Cardiac fibroblast (primary cell): ENCODE results near the gene TCFL5.

ENCODE experiments used
- DNase-seq, 2 donors: peaks; one replicate each; pipeline versions ENCODE4 v3.0.0 to v3.0.0-alpha.2; 2010; ENCODE audit warnings: low read depth in 2 of 2
- H3K4me3 ChIP-seq, 2 donors: replicated peaks in 1 of 2; 1 replicate in 1 of 2; 2 replicates in 1 of 2; pipeline ENCODE4 v1.5.1; 2011; ENCODE audit warnings: low read depth in 2 of 2, low read length in 2 of 2, mild to moderate bottlenecking in 2 of 2, moderate library complexity in 1 of 2
- TF ChIP-seq, protein P1 (sequence below): IDR thresholded peaks from one replicate; pipeline ENCODE4 v1.5.1; 2011; ENCODE audit warnings: low read depth, mild to moderate bottlenecking, low read length, inconsistent platforms

Gene TCFL5

DNA sequence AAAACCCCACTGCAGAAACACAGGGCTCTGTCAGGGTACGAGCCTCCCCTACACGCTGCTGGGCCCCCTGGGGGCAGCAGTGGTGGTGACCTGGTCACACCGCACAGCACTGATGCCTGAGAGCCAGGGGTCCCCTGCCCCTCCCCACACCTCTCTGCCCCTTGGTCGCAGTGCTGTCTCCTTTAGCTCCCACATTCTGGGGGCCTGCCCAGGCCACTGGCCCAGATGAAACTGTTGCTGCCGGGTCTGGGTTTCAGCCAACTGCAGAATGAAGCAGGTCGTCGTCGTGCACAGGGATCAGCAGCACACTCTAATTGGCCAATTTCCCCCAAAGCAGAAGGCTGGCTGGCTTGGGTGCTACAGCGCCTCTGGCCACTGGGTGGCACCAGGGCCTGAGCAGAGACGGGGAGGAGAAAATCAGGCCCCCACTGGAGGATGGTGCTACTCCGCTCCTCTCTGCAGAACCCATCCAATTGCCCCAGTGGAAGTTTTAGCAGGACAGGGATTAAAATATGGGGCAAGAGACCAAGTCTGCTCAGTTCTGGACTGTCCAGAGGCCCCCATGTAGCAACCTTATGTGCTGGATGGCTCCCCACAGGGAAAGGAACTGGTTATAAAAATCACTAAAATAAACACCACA, 38.5 kb upstream of the TCFL5 start:
- H3K4me3 ChIP-seq = no peak overlapping the region
- DNase-seq = peak; percentile 74 to 83
- TF ChIP-seq, protein P1, sequence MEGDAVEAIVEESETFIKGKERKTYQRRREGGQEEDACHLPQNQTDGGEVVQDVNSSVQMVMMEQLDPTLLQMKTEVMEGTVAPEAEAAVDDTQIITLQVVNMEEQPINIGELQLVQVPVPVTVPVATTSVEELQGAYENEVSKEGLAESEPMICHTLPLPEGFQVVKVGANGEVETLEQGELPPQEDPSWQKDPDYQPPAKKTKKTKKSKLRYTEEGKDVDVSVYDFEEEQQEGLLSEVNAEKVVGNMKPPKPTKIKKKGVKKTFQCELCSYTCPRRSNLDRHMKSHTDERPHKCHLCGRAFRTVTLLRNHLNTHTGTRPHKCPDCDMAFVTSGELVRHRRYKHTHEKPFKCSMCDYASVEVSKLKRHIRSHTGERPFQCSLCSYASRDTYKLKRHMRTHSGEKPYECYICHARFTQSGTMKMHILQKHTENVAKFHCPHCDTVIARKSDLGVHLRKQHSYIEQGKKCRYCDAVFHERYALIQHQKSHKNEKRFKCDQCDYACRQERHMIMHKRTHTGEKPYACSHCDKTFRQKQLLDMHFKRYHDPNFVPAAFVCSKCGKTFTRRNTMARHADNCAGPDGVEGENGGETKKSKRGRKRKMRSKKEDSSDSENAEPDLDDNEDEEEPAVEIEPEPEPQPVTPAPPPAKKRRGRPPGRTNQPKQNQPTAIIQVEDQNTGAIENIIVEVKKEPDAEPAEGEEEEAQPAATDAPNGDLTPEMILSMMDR = peak; percentile 98

DNA sequence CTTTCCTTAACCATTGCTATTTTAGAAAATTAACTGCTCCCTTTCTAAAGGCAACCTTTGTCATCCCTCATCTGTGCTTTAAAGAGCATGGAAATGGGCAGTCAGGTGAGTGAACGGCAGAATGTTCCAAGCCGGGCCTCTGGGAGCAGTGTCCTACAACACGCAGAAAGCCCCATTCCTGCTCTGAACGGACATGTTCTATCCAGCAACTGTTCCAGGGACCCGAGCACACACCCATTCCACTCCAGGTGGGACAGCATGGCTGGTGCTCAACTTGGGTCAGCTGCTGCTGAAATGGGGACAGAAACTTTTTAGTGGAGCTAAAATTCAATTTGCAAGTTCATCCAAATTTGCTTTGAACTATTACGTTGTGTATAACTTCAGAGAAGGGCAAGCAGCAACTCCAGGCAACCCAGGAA, 38.0 kb upstream of the TCFL5 start:
- TF ChIP-seq, protein P1 = no peak
- peak in 1 of 2 donors; percentile 34 for DNase-seq
- H3K4me3 ChIP-seq = no peak overlapping the region

DNA sequence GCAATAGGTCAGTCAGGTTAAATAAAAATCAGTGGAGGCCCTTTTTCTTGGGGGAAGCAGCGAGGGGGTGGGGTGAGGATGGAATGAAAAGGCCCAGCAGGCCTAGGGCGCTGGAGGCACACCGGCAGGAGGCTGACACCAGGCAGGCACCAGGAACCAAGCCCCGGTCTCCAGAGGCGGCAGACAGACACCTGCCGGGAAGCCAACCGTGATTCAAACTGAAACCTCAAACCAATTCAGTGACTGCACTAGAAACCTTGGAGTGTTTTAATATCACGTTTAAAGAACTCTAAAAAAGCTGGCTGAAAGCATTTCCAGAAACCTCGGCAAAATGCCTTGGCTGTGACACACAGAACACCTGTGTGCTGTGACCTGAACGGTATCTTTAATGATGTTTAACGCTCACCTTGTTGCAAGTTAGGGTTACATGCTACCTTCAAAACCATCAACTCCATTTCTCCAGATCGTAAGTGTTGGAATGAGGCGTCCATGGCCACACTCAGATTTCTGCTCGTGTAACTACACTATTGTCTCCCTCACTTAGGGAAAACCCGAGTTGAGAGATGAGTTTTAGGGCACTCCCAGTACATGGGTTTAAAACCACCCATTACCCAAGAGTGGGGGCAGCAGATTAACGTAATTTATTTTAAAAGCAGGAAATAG, 37.5 kb upstream of the TCFL5 start:
- TF ChIP-seq, protein P1 = no peak
- no peak overlapping the region for H3K4me3 ChIP-seq
- DNase-seq = no peak

DNA sequence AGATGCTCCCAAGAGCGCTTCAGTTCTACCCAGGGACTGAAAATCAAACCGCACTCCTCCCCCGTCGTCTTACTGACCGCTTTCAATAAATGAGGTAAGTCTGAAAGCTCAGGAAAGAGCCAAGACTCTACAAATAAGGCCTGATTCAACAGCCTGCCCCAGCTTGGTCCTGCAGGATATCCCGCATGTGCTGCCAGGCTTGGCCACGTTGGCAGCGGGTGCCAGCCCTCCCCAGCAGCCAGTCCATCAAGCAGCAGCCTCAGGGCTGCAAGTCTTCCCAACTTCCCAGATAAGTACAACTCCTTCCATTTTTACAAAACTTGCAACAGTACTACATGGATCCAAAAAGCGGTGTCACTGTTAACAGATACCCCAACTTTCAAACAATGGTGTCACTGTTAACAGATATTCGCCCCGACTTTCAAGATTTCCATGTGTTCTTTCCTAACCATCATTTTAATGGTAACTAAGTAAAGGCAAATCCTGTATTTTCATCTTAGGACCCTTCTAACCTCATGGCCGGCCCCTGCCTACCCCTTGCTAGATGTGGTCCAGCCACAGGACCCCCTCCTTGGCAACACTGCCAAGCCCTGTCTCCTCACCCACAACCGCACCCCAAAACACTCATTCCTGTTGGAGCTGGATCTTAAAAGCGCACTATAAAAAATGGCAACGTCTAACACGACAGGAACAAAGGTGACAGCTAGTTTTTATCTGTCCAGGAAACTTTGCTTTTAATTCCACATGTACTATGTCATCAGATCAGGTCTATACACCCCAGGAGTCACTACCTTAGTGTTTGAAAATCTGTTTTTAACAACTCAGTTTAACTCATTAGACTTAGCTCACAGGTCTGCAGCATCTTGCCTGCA, 36.7 kb upstream of the TCFL5 start:
- TF ChIP-seq, protein P1 = no peak
- no peak for DNase-seq
- H3K4me3 ChIP-seq = no peak overlapping the region

DNA sequence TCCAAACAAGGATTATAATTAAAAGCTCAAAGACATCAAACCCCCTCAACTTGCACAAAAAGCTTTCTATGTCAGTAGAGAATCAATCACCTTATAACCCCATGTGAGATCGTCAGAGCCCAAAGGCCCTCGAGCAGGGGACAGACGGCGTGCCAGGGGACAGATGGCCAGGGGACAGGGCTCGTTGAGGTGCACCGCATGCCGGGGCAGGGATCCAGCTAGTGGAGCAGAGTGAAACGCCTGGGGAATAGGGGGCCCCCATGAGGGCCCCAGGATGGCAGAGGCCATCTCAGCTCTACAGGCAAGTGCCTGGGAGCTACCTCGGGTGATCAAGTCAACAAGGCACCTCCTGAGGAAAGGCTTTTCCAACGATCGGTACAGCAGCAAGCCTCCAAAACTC, 36.0 kb upstream of the TCFL5 start:
- TF ChIP-seq, protein P1 = no peak
- no peak overlapping the region for H3K4me3 ChIP-seq
- DNase-seq = no peak

DNA sequence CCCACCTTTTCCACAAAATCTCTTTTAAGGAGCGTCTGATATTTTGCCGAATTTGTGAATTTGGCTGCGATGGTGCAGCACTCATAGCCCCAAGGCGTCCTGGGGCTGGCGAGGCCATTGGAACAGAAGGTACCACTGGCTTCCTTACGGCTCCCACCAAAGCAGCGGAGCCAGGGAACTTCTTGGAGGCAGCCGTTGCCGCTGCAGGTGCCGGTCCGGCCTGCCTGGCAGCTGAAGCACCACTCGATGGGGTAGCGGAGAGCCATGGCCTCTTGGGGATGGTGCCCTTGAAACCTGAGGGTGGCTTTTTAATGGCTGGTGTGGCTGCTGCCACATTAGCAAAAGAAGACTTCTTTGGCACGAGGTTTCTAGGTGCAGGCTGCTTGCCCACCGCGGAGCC, 34.9 kb upstream of the TCFL5 start:
- DNase-seq = no peak
- TF ChIP-seq, protein P1 = no peak
- H3K4me3 ChIP-seq = no peak overlapping the region
